ENCODE data around the gene KDM5A. TPM values are rescaled to one million over a fixed set of nuclear protein-coding genes. Genes with fewer than 3 reads are reported as not detected.

Gene KDM5A
- total RNA-seq, 2 experiments from 2014 or later: 59.0 to 61.3 TPM

DNA sequence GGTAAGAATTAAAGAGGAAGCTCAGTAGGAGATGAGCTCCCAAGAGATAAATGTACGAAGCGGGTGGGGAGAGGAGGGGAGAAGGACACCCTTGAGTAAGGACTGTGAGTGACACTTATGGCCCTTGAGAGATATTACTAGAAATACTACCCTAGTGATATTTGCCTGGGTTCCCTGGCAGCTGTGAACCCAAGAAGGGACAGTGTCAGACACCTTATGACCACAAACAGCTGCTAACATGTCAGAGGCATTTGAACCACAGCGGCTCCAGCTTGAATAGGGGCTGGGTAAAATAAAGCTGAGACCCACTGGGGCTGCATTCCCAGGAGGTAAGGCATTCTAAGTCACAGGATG is 155.5 kb downstream of the KDM5A start:
- Mint-ChIP-seq H3K4me3 (no peak overlapping the region), H3K36me3 (ENCODE audit: low read depth) (peaks cover 3% of the 10 kb centered on the region), H3K27me3 (ENCODE audit: low read depth) (peaks cover 2% of the 10 kb centered on the region), H3K9me3 (peaks cover 14% of the 10 kb centered on the region), H3K4me1 (ENCODE audit: low read depth) (no peaks in the 10 kb centered on the region), H3K27ac (no peak overlapping the region)
- DNase-seq: no peak
- intact Hi-C loops (cut with micrococcal nuclease): no loop called here
- CTCF ChIA-PET: interaction anchor here (0.6 kb wide), 1 partner anchor 12 kb away, joined by 4 read pairs; no protein-coding TSS in a partner anchor

DNA sequence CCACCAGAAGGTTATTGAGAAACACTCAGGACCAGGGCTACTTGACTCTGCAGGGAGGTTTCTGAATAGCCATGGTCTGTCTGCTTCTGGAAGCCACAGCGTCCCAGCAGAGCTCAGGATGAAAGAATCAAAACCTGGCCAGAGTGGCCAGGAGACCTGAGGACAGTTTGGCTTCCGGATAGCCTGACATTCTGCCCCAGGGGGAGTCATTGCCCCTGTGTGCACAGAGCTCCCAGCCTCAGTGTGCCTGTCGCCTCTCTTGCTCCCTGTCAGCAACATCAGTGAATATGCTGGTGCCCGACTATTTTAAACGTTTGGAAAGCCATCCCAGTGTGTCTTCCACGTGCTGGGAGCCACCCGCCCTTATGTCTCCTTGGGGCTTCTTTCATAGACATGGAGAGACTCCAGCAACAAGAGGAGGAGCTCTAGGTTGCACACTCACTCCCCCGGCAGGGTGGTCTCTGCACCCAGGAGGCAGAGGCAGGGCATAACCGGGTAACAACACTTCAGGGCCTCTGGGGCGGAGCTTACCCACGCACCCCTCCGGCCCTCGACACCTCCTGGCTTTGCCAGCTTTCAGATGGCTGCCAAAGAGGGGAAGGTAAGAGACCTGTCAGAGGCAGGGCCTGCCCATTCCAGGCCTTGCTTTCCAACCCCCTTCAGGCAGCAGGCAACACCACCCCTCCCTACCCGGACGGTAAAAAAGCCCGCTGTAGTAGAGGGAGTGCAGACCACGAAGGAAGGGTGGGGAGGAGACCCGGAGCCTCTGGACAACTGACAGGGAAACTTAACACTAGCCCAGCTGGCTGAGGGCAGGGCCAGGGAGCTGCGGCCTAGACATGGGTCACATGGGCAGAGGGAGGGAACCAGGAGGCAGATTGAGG is 156.1 kb downstream of the KDM5A start:
- H3K27ac Mint-ChIP-seq: no peak overlapping the region

GRCh38 chr12:230925-231671 is 158.0 kb downstream of the KDM5A start:
- Mint-ChIP-seq H3K4me1 (ENCODE audit: low read depth) (no peaks in the 10 kb centered on the region), H3K9me3 (peaks cover 9% of the 10 kb centered on the region), H3K27ac (no peak overlapping the region), H3K36me3 (ENCODE audit: low read depth) (peaks cover 2% of the 10 kb centered on the region), H3K27me3 (ENCODE audit: low read depth) (peaks cover 2% of the 10 kb centered on the region), H3K4me3 (no peak overlapping the region)
- intact Hi-C loops (cut with micrococcal nuclease): no loop called here
- no peak for DNase-seq
- CTCF ChIA-PET: interaction anchor here (0.5 to 1.0 kb wide), 2 partner anchors 10 to 390 kb away, joined by 3 to 4 read pairs; no protein-coding TSS in a partner anchor

More for the DNA sequence above, 156.1 kb downstream of the KDM5A start:
- H3K27me3 Mint-ChIP-seq (ENCODE audit: low read depth): peaks cover 2% of the 10 kb centered on the region
- no peaks in the 10 kb centered on the region for H3K4me1 Mint-ChIP-seq (ENCODE audit: low read depth)
- peaks cover 14% of the 10 kb centered on the region for H3K9me3 Mint-ChIP-seq
- CTCF ChIA-PET: interaction anchor here (0.6 to 1.3 kb wide), 2 partner anchors 13 kb away, joined by 4 read pairs; no protein-coding TSS in a partner anchor
- peaks cover 3% of the 10 kb centered on the region for H3K36me3 Mint-ChIP-seq (ENCODE audit: low read depth)
- no peak overlapping the region for H3K4me3 Mint-ChIP-seq
- intact Hi-C loops (cut with micrococcal nuclease): no loop called here
- no peak for DNase-seq

Other genes starting within 250 kb of the KDM5A start
- gene SLC6A12, start 175.2 kb downstream of the KDM5A start, total RNA-seq: under 1 TPM in 1 of 2 experiments, not detected in 1; 0.21 TPM
- not detected for gene SLC6A13, start 126.5 kb downstream of the KDM5A start, total RNA-seq
- 10 to 100 TPM; 13.2 to 14.9 TPM for gene CCDC77, start 12.3 kb upstream of the KDM5A start, total RNA-seq
- 1 to 10 TPM; 1.1 to 1.2 TPM for gene B4GALNT3, start 70.6 kb upstream of the KDM5A start, total RNA-seq

Data from activated naive CD4-positive, alpha-beta T cell treated with anti-CD3 and anti-CD28 coated beads for 36 hours (primary cell).